Esophagus squamous epithelium (tissue), 4 donors: ENCODE data around the gene LGALS12.

Source experiments
- CTCF ChIP-seq, 6 experiments: fragments of 450-650 bp in 4 of 6; fragments of 200-600 bp in 2 of 6; sonication (generic) in 2 of 6; IDR thresholded peaks; one replicate each; pipeline ENCODE4 v1.5.1; 2016 to 2019; ENCODE audit warnings: antibody characterized with exemption in 6 of 6, mild to moderate bottlenecking in 4 of 6, moderate library complexity in 4 of 6
- POLR2A ChIP-seq, 4 donors: fragments of 450-650 bp; IDR thresholded peaks; one replicate each; pipeline ENCODE4 v1.6.1; 2017; ENCODE audit warnings: antibody characterized with exemption in 4 of 4, mild to moderate bottlenecking in 4 of 4, moderate library complexity in 3 of 4

GRCh38 chr11:63478896-63479295 is 27.0 kb upstream of the LGALS12 start:
- TF ChIP-seq POLR2A (IDR thresholded peaks at IDR 0.05), result no peak
- peak; percentile 60 to 92 (median 88) for TF ChIP-seq CTCF (IDR thresholded peaks at IDR 0.05)
